Measurements from ENCODE around the gene PNMA6E. TPM values are rescaled to one million over a fixed set of nuclear protein-coding genes. Genes with fewer than 3 reads are reported as not detected.

The PNMA6E gene
- total RNA-seq, 4 donors from 2014 or later, result not detected

- no peak overlapping the region for H3K27ac ChIP-seq
- intact Hi-C loops (cut with DNase I; ENCODE audit: low total_unique reads) (no loop called here), in situ Hi-C loops (cut with MboI; ENCODE audit: low sequenced_read_pairs in 4 of 4) (no loop called here)
- ATAC-seq, result no peak
- no peaks in the 10 kb centered on the region for H3K4me1 ChIP-seq
- TF ChIP-seq POLR2A (IDR thresholded peaks at IDR 0.05), result no peak
- no peaks in the 10 kb centered on the region for H3K36me3 ChIP-seq
- no peaks in the 10 kb centered on the region for H3K9me3 ChIP-seq
- H3K4me3 ChIP-seq, result no peak overlapping the region
- no peak for DNase-seq
- peaks cover 0 to 9% (median 0%) of the 10 kb centered on the region in 3 donors for H3K27me3 ChIP-seq
Measured at GRCh38 chrX:153438532-153438931, 37.4 kb upstream of the PNMA6E start.

GRCh38 chrX:153435845-153436244 is 34.7 kb upstream of the PNMA6E start:
- Histone ChIP-seq H3K27me3 (peaks cover 0 to 17% (median 5%) of the 10 kb centered on the region in 3 donors), H3K36me3 (no peaks in the 10 kb centered on the region), H3K9me3 (no peaks in the 10 kb centered on the region), H3K4me3 (no peak overlapping the region), H3K4me1 (no peaks in the 10 kb centered on the region), H3K27ac (no peak overlapping the region)
- DNase-seq, result no peak
- in situ Hi-C loops (cut with MboI; ENCODE audit: low sequenced_read_pairs in 4 of 4) (no loop called here), intact Hi-C loops (cut with DNase I; ENCODE audit: low total_unique reads) (no loop called here)
- TF ChIP-seq CTCF (IDR thresholded peaks at IDR 0.05 in 4 of 5, conservative IDR thresholded peaks at IDR 0.05 in 1 of 5), result no peak
- ATAC-seq, result no peak

- Histone ChIP-seq H3K27me3 (peaks cover 0 to 19% (median 5%) of the 10 kb centered on the region in 3 donors), H3K4me1 (no peaks in the 10 kb centered on the region), H3K9me3 (no peaks in the 10 kb centered on the region), H3K27ac (no peak overlapping the region), H3K36me3 (no peaks in the 10 kb centered on the region), H3K4me3 (no peak overlapping the region)
- ATAC-seq (no peak), DNase-seq (no peak)
- intact Hi-C loops (cut with DNase I; ENCODE audit: low total_unique reads), result no loop called here
- TF ChIP-seq POLR2A (IDR thresholded peaks at IDR 0.05), result no peak
- no peak for TF ChIP-seq CTCF (IDR thresholded peaks at IDR 0.05 in 4 of 5, conservative IDR thresholded peaks at IDR 0.05 in 1 of 5)
- in situ Hi-C loops (cut with MboI; ENCODE audit: low sequenced_read_pairs in 4 of 4), result no loop called here
Measured at GRCh38 chrX:153434801-153435200, 33.7 kb upstream of the PNMA6E start.

- no peaks in the 10 kb centered on the region for H3K9me3 ChIP-seq
- H3K4me3 ChIP-seq, result no peak overlapping the region
- peaks cover 0 to 16% (median 5%) of the 10 kb centered on the region in 3 donors for H3K27me3 ChIP-seq
- H3K27ac ChIP-seq, result no peak overlapping the region
- H3K36me3 ChIP-seq, result no peaks in the 10 kb centered on the region
- DNase-seq, result no peak
- TF ChIP-seq CTCF (IDR thresholded peaks at IDR 0.05 in 4 of 5, conservative IDR thresholded peaks at IDR 0.05 in 1 of 5) (no peak), POLR2A (IDR thresholded peaks at IDR 0.05) (no peak)
- no peaks in the 10 kb centered on the region for H3K4me1 ChIP-seq
- ATAC-seq, result no peak
- intact Hi-C loops (cut with DNase I; ENCODE audit: low total_unique reads) (no loop called here), in situ Hi-C loops (cut with MboI; ENCODE audit: low sequenced_read_pairs in 4 of 4) (no loop called here)
Measured at GRCh38 chrX:153433781-153434285, 32.7 kb upstream of the PNMA6E start.

GRCh38 chrX:153433161-153433680 is 32.1 kb upstream of the PNMA6E start:
- Histone ChIP-seq H3K27me3 (peaks cover 0 to 16% (median 5%) of the 10 kb centered on the region in 3 donors), H3K4me1 (no peaks in the 10 kb centered on the region), H3K9me3 (no peaks in the 10 kb centered on the region), H3K36me3 (no peaks in the 10 kb centered on the region), H3K4me3 (no peak overlapping the region), H3K27ac (no peak overlapping the region)
- ATAC-seq (no peak), DNase-seq (no peak)
- in situ Hi-C loops (cut with MboI; ENCODE audit: low sequenced_read_pairs in 4 of 4), result no loop called here
- intact Hi-C loops (cut with DNase I; ENCODE audit: low total_unique reads), result no loop called here
- TF ChIP-seq POLR2A (IDR thresholded peaks at IDR 0.05), result no peak
- TF ChIP-seq CTCF (IDR thresholded peaks at IDR 0.05 in 4 of 5, conservative IDR thresholded peaks at IDR 0.05 in 1 of 5), result no peak
